NOMO-1 (cell line): ENCODE data around the gene MOCS3.

ENCODE experiments used
- DNase-seq, 2 experiments: peaks; one replicate each; lab custom pipeline; 2025; ENCODE audit not compliant: unreplicated experiment in 2 of 2; lab: John Stamatoyannopoulos, UW

MOCS3 gene

DNA sequence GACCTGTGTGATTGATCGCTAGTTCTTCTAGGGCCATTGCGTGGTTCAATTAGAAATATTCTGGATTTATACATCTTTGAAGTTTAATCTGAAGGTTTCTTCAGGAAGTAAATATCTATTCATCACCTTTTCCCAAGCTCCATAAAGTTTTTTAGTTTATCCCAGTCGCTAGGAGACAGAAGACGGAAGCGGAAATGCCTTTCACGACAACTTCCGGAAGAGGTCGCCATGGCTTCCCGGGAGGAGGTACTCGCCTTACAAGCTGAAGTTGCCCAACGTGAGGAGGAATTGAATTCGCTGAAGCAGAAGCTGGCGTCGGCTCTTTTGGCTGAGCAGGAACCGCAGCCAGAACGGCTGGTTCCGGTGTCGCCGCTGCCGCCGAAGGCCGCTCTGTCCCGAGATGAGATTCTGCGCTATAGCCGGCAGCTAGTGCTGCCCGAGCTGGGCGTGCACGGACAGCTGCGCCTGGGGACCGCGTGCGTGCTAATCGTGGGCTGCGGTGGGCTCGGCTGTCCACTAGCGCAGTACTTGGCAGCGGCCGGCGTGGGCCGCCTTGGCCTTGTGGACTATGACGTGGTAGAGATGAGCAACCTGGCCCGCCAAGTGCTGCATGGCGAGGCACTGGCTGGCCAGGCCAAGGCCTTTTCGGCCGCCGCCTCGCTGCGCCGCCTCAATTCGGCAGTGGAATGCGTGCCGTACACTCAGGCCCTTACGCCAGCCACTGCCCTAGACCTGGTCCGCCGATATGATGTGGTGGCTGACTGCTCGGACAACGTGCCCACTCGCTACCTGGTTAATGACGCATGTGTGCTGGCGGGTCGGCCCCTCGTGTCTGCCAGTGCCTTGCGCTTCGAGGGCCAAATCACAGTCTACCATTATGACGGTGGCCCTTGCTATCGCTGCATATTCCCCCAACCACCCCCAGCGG, at the start of gene MOCS3:
TSS of gene MOCS3 (plus strand) at position 204 of the 928 bp plus-strand sequence. CDS start at position 229, 25 bp downstream.
- DNase-seq, result peak; percentile 83 to 97

GRCh38 chr20:50909413-50909812, 49.2 kb upstream of the MOCS3 start:
- DNase-seq, result no peak

DNA sequence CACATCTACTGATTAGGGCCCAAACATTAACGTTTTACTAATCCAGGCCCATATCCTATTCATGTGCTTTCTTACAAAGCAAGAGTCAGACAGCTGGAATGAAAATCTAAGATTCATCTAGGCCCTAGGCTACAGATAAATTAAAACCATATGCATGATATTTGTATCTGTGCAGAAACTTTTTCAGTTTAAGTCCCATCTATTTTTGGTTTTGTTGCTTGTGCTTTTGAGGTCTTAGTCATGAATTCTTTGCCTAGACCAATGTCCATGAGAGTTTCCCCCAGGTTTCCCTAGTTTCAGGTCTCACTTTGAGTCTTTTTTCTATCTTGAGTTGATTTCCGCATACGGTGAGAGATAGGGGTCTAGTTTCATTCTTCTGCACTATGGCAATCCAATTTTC, 47.6 kb upstream of the MOCS3 start:
- no peak for DNase-seq

GRCh38 chr20:50911716-50912115, 46.9 kb upstream of the MOCS3 start:
- DNase-seq, result no peak

DNA sequence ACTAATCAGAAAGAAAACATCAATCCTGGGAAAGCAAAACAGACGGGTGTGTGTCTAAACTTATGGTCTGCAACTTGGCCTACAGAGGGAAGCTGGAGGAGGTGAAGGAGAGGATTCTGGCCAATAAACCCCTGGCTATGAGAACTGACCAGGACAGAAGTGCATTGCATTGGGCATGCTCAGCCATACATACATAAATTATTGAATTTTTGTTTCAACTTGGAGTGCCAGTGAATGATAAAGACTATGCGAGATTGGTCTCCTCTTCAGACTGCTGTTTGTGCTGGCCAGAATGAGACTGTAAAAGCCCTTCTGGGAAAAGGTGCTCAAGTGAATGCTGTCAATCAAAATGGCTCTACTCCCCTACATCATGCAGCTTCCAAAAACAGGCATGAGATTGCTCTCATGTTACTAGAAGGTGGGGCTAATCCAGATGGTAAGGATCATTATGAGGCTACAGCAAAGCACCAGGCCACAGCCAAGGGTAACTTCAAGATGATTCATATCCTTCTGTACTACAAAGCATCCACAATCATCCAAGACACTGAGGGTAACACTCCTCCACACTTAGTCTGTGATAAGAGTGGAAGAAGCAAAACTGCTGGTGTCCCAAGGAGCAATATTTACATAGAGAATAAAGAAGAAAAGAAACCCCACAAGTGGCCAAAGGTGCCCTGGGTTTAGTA, 44.8 kb upstream of the MOCS3 start:
- DNase-seq, result no peak

GRCh38 chr20:50915424-50915823, 43.2 kb upstream of the MOCS3 start:
- DNase-seq, result no peak

- DNase-seq, result no peak
These were observed 42.4 kb upstream of the MOCS3 start for GRCh38 chr20:50916257-50916656.

- DNase-seq, result no peak
These were observed 41.7 kb upstream of the MOCS3 start for GRCh38 chr20:50916934-50917333.

DNA sequence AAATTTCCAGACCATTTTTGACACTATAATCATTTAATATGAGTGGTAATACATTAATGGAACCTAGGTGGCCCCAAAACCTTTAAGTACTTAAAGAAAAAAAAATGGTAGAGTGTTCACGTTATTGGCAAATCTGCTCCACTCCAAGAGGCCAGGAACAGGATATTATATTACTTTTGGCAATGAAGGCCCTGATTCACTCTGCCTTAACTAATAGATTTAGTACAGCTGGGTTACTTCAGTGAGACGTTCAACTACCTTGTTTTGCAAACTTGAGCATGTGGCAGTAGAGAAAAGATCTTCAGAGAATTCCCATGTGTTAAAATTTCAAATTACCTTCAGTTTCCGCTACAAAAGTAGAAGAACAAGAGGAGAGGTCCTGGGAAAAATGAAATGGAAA, 40.2 kb upstream of the MOCS3 start:
- DNase-seq, result no peak

DNA sequence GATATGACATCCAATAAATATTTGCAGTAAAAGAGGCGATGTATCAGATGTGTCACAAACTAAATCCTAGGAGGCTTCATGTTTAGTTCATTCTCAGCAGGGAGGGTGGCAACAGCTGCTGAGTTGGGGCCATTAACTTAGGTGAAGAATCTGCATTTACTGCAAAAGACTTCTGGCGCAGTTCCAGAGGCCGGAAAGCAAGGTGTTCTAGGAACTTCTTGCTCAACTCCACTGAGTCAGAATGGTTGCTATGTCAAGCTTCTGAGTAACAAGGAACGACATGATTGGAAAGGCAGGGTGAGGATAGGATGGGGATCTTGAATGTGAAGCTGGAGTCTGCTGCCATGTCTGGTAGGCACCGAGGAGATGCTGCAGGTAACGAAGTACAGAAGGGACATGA, 39.1 kb upstream of the MOCS3 start:
- DNase-seq, result no peak

- DNase-seq, result no peak
These were observed 37.6 kb upstream of the MOCS3 start for GRCh38 chr20:50920997-50921396.

- DNase-seq, result no peak
These were observed 36.7 kb upstream of the MOCS3 start for GRCh38 chr20:50921803-50922501.

DNA sequence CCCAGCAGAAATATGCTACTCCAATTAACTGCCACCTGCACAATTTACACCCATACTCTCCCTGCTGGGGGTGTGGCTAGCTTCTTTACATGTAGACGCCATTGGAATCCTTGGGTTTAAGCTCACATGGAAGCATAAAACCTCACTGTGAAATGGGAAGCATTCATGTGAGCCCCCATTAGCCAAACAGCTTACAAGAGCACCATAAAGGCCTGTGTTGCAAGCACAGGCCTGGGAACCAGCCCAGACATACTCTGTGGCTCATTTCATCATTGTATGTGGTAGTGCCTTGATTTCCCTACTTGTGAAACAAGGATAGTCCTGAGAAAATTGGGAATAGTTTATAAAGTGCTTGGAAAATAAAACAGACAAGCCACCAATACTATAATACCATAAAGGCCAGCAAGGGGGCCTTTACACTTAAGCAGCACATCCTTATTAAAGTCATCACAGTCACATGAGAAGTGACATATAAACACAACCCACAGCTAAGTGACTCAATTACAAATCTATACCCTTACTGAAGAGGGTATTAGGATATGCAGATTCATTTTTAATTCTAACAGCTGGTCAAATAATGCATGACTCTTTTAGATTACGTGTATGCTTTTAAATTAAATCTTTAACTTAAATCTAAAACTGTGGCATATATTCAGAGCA, 34.2 kb upstream of the MOCS3 start:
- DNase-seq, result no peak

- DNase-seq, result no peak
These were observed 32.1 kb upstream of the MOCS3 start for GRCh38 chr20:50926530-50926929.

- no peak for DNase-seq
These were observed 30.1 kb upstream of the MOCS3 start for GRCh38 chr20:50928469-50928868.

GRCh38 chr20:50929299-50930138, 29.1 kb upstream of the MOCS3 start:
- DNase-seq, result peak; percentile 93 to 96

GRCh38 chr20:50930139-50930975, 28.3 kb upstream of the MOCS3 start:
- no peak for DNase-seq

DNA sequence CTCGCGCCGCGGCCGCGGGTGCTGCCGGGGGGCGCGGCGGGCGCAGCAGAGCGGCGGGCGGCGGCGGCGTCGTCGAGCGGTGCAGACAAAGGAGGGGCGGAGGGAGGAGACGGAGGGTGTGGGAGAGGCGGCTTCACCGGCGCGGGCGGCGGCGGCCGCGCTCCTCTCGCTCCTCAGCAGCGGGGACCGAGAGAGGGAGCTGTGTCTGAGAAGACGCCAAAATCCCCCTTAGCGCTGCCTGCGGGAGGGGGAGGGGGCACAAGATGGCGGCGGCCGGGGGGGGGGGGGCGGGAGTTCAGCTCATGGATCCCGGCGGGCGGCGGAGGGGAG, 27.7 kb upstream of the MOCS3 start:
- DNase-seq, result peak in 1 of 2 experiments; percentile 29

DNA sequence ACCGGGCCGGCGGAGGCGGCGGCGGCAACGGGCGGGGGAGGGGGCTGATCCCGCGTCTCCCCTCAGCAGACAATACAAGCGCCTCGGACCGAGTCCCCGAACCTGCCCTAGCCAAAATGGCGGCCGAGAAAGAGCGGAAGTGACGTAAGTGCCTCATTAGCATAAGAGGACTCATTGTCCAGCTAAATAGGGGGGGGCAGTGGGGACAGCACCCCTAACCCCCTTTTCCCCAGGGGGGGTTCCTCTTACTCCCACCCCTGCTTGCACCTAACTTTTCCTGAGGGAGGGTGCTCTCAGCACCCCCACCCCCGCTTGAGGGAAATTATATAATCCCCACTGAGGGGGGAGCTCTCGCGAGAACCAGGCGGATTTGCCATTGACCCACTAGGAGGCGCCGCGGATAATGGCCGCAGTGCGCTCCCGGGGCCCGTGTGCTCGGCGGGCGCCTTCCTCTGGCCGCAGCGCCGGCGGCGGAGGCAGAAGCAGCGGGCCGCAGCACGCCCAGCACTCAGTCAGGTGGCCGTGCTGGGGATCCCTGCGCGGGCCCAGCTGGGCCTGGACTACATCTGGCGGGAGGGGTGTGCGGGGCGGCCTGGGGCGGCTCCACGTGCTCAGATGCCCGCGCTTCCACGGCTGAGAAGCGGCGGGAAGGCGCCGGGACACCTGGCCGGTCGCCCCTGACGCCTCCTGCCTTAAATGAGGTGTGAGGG, 27.2 kb upstream of the MOCS3 start, which contains the start of gene ADNP:
TSS of gene ADNP (minus strand) at position 132 of the 710 bp plus-strand sequence. CDS start 27,441 bp downstream, outside the sequence.
- DNase-seq, result peak; percentile 89 to 91
